ENCODE data around the gene SASH1.

DNA sequence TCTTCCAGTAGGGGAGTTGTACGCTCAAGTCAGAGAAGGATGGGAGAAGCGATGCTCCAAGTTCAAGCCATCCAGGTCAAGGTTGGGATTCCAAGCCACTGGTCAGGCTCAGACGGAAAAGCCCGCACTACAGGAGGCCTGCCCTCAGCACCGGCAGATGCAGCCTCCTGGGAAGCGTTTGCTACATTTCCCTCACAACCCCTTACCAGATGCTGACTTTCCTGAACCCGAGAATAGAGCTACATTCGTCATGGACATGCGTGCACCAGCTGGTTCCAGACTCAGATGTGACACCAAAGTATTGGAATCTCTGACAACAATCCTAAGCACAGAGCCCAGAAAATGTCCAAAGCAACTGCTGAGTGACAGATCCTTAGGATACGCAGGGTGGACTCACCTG lies 174.8 kb downstream of the SASH1 start:
- TF ChIP-seq, protein P1, sequence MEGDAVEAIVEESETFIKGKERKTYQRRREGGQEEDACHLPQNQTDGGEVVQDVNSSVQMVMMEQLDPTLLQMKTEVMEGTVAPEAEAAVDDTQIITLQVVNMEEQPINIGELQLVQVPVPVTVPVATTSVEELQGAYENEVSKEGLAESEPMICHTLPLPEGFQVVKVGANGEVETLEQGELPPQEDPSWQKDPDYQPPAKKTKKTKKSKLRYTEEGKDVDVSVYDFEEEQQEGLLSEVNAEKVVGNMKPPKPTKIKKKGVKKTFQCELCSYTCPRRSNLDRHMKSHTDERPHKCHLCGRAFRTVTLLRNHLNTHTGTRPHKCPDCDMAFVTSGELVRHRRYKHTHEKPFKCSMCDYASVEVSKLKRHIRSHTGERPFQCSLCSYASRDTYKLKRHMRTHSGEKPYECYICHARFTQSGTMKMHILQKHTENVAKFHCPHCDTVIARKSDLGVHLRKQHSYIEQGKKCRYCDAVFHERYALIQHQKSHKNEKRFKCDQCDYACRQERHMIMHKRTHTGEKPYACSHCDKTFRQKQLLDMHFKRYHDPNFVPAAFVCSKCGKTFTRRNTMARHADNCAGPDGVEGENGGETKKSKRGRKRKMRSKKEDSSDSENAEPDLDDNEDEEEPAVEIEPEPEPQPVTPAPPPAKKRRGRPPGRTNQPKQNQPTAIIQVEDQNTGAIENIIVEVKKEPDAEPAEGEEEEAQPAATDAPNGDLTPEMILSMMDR (IDR thresholded peaks at IDR 0.05), result no peak
- TF ChIP-seq EZH2 (IDR thresholded peaks at IDR 0.05) (no peak), EZH2phosphoT487 (IDR thresholded peaks at IDR 0.05) (no peak)
